T-helper 2 cell treated with Interferon-gamma antibody and Interleukin-4, amounts not matched to agents 100 ng/mL and 5 ng/mL, for 36 hours (primary cell): ENCODE data around the gene S100A14. TPM values are rescaled to one million over a fixed set of nuclear protein-coding genes. Genes with fewer than 3 reads are reported as not detected.
"Not testable (repeated sequence)": the region's sequence is repeated elsewhere in the genome, so short reads cannot be mapped to it uniquely, and the experiment has no call there.

Experiments
- intact Hi-C: fragments of 100-400 bp; cut with micrococcal nuclease; formaldehyde crosslinking; loops from one replicate; pipeline ENCODE4 v1.15.1; 2023
- total RNA-seq: library from RNA; stranded (reverse); gene quantifications from 2 replicates; pipeline ENCODE4 v1.2.3, GENCODE V29; 2022

Gene S100A14
- total RNA-seq: not detected in 2 replicates

DNA sequence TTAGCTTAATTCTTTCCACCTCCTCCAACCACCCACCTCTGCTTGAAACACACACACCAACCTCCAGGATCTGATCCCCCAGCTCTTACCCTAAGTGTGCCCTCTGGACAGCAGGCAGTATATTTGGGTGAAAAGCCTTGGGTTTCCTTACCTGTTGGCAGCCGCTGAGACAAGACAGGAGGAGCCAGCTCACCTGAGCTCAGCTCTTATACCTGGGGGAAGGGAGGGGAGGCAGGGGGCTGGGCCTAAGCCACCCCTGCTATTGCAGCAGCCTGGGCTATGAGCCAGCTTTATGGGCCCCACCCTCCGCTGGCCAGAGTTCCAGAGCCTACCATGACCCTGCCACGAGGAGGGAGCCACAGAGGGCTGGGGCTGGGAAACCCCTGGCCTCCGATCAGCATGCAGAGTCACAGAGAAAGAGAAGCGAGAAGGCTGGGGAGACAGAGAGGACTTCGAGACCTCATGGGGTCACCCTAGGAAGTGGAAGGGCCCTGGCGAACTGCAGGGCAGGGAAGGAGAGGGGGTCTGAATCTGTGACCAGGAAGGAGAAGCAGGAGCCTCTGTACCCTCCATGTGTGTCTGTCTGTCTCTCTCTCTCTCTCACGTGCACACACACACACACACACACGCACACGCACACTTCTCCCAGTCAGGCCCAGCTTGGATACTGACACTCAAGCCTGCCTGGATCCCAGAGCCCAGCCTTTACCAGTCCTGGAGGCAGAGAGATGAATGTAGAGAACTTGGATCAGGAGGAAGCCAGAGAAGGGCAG, at the start of gene S100A14:
TSS of gene S100A14 (minus strand) at position 182 of the 773 bp plus-strand sequence. CDS start 467 bp downstream, outside the sequence.
- intact Hi-C loops: no loop called here

- intact Hi-C loops: no loop called here
Observed at GRCh38 chr1:153663211-153663610, 47.1 kb upstream of the S100A14 start.

- intact Hi-C loops: no loop called here
Observed at GRCh38 chr1:153662269-153662668, 46.1 kb upstream of the S100A14 start.

DNA sequence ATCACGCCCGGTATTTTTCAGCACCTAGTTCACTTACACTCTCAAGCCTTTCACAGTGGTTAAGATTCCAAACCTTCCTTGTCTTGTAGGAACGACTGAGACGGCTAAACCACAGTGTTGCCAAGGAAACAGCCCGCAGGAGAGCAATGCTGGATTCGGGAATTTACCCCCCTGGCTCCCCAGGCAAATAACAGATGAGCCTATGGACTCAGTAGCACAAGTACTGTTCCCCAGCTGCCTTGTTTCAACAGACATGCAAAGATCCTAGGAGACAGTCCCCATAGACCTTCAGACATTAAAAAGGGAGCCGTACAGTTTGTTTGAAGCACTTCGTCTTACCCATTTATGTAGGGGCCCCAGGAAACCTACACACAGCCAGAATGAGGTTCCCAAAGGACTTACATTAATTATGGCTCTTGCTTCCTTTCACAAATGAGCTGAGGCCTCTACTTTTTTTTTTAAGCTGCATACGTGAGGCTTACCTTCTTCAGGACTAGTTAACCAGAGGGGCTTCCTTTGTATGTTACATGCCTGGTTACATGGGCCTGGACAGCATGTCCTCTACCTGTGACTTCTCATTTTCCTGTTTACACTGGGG, 45.1 kb upstream of the S100A14 start:
- intact Hi-C loops: no loop called here

DNA sequence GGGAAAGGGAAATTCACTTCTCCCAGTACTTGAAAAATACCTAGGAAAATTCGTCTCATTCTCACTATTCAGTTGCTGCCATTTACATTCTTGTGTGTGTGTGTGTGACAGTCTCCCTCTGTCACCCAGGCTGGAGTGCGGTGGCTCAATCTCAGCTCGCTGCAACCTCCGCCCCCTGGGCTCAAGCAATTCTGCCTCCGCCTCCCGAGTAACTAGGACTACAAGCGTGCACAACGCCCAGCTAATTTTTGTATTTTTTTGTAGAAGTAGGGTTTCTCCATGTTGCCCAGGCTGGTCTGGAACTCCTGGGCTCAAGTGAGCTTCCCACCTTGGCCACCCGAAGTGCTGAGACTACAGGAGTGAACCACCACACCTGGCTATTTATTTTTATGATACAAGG, 43.5 kb upstream of the S100A14 start:
- intact Hi-C loops: no loop called here

DNA sequence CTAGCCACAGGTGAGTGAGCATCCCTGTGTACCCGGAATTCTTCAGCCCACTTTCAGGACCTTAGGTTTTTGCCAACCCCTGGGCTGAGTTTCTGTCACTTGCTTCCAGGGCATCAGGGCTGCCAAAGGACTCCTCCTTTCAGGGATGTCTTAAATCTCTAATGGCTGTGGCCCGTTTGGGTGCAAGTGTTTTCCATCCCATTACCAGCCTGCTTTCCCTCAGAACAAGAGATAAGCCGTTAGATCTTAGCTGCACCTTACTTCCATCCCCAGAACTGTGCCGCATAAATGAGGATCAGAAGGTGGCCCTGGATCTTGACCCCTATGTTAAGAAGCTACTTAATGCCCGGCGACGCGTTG, 43.0 kb upstream of the S100A14 start:
- intact Hi-C loops: no loop called here

- intact Hi-C loops: loop anchor here (1.0 kb wide), 2 partner anchors 13 to 24 kb away; partner anchors contain the start of gene CHTOP
Observed at GRCh38 chr1:153658400-153659174, 42.5 kb upstream of the S100A14 start, which contains the start of gene SNAPIN. TSS of gene SNAPIN (plus strand) at chr1:153658703. CDS start at chr1:153658744, 41 bp downstream.

DNA sequence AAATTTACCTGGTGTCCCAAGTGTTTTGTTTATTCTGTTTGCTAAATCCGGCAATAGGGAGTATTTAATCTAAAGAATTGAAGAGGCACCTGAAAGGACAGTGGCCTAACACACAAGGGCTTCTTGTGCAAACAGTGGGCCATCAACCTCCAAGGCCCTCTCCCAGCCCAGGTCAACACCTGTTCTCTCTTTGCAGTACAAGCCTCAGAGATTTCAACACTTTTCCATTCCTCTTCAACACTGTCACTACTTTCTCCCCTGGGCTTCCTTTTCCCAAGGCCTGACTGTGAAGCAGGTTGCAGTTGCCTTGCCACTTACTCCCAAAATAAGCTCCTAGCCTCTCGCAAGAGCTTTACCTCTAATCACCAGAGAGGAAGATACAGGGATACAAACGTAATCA, 39.2 kb upstream of the S100A14 start:
- intact Hi-C loops: no loop called here

- intact Hi-C loops: no loop called here
Observed at GRCh38 chr1:153652805-153653500, 36.8 kb upstream of the S100A14 start.

- intact Hi-C loops: no loop called here
Observed at GRCh38 chr1:153651771-153652170, 35.6 kb upstream of the S100A14 start.

GRCh38 chr1:153649863-153650235, 33.7 kb upstream of the S100A14 start:
- intact Hi-C loops: no loop called here

DNA sequence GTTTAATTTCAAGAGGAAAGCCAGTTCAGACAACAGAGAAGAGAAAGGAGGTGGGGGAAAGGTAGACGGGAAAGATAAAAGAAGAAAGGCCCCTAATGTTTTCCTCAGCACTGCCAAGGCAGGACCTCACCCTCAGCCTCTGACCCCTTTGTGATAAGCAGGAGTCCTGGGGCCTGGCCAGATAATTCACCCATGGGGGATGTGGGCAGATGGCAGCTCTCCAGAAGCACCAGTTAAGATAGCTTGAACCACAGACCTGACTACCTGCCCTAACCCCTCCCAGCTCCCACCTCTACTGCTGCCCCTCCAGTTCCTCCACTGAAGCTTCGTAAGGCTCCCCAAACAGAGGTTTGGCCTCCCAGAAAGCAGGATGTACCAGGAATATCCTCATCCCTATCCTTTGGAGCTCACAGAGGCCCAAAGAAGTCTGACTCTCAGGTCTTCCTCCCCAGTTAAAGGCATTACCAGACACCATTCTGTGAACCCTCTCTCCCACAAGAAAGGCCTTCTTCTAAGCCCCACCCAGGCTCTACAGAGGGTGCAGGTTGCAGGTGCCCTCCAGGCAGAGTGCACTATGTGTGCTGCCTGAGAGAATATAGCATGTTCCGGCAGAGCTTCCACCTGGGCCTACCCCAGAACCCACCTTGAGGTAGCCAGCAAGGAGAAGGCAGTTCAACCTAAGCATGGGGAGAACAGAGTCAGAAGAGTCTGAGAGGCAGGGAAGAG, 33.2 kb upstream of the S100A14 start:
- intact Hi-C loops: no loop called here

GRCh38 chr1:153648000-153648643, 32.0 kb upstream of the S100A14 start:
- intact Hi-C loops: no loop called here

DNA sequence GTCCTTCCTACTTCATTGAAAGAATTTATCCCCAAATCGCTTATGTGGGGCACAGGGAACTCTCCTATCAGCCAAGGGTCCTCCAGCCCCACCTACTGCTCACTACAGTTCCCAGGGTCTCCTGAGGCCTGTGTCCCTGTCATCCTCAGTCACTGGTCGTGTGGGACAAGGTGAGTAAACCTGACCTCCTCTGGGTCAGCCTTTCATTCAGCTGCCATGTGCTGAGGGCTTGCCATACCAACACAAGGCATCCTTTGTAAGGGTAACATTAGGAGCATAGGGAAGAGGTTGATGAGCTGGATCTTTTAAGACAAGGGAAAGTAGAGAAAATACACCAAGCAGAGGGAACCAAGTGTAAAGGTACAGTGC, 31.2 kb upstream of the S100A14 start:
- intact Hi-C loops: no loop called here

DNA sequence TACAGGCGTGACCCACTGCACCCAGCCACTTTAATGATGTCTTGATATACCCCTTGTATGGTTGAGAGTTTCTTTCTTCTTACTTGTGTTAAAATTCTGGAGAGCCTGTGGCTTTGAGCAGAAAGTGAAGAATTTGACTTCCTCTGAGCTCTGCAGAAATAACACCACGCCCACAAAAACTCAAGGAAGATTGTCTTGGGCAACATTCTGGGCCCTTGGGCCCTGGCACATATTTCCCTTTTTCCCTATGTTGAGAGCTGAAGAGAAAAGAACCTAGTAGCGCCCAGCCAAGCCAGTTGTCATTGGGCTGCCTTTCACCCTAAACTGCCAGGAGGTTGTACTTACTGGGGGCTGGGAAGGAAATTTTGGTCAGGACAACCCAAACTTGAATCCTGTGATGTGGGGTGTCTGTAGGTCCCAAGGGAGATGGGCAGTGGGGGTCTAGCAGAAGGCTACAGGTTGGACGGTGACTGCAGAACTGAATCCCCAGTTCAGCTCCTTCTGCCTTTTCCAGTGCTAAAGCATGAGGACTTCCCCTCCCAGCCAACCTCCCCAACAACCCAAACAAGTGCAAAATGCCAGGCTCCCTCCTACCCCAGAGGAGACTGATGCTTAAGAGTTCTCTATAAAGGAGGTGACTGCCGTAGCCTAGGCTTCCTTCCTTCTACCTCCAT, 30.7 kb upstream of the S100A14 start:
- intact Hi-C loops: no loop called here

DNA sequence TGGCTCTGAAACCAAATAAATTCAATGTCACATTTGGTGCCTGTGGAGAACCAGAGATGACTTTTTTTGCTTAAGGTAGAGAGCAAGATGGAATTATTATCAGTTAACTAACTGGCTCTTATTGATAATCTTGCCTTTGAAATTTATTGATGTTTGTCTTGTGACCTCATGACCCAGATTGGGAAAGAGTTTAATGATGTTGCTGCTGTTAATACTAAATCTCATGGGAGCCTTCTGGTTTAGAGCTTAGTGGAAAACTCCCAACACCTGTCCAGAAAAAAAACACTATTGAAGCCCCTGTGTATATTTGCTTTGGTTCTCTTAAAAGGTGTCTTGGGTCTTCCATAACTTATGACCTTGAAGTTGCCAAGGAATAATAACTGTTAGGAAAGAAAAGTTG, 27.7 kb upstream of the S100A14 start:
- intact Hi-C loops: no loop called here

GRCh38 chr1:153643100-153643499, 27.0 kb upstream of the S100A14 start:
- intact Hi-C loops: no loop called here

GRCh38 chr1:153642161-153642560, 26.0 kb upstream of the S100A14 start:
- intact Hi-C loops: no loop called here

- intact Hi-C loops: no loop called here
Observed at GRCh38 chr1:153640861-153641260, 24.7 kb upstream of the S100A14 start.

GRCh38 chr1:153640213-153640612, 24.1 kb upstream of the S100A14 start:
- intact Hi-C loops: not testable (repeated sequence)
